K562 (cell line): ENCODE measurements around the gene PPP1R15A. TPM values are rescaled to one million over a fixed set of nuclear protein-coding genes. Genes with fewer than 3 reads are reported as not detected.
"Not testable (repeated sequence)": the region's sequence is repeated elsewhere in the genome, so short reads cannot be mapped to it uniquely, and the experiment has no call there.

Source experiments
- ATAC-seq: fragments of 200-7000 bp; cut with Tn5 transposase; 3 replicates; pipeline ENCODE4 v1.9.1; 2020; ENCODE audit warnings: moderate library complexity
- BruUV-seq: library from RNA; stranded (reverse); fragments of 400-500 nt; replicated peaks from 2 replicates; lab custom pipeline; 2021; lab: Mats Ljungman, UMichigan
- CTCF ChIA-PET: fragments of 300-600 bp; formaldehyde crosslinking; extraction: SDS; loops from one replicate; lab custom pipeline; 2021; ENCODE audit warnings: low intra/inter-chr PET ratio; lab: Yijun Ruan, JAX
- POLR2A ChIA-PET: fragments of 300-600, 350-650 bp; sonication (Branson Sonifier 250); formaldehyde crosslinking; extraction: SDS; loops from one replicate; lab custom pipeline; 2021; ENCODE audit warnings: antibody characterized with exemption, inconsistent platforms; lab: Yijun Ruan, JAX
- DNase-seq, 4 experiments: peaks; one replicate each; pipeline versions ENCODE4 v3.0.0 to v3.0.0-alpha.2; 2011 to 2018; ENCODE audit warnings: low spot score in 3 of 4, mixed read lengths in 3 of 4; ENCODE audit errors: extremely low read depth in 1 of 4
- FAIRE-seq: peaks from 2 replicates; lab custom pipeline; 2011; peaks lifted over from hg19 to GRCh38; lab: Jason Lieb, UNC
- H2AFZ ChIP-seq: 2 replicates; pipeline ENCODE4 v1.6.0; 2011; ENCODE audit warnings: low read depth, low read length, control low read depth, inconsistent platforms
- H3K27ac ChIP-seq: fragments of 200-600 bp; 3 replicates; pipeline ENCODE4 v1.8.0; 2011; ENCODE audit warnings: low read depth, mild to moderate bottlenecking, control low read depth, inconsistent platforms, low read length, moderate library complexity, mixed read lengths; ENCODE audit errors: extremely low read depth
- H3K27me3 ChIP-seq, 2 experiments: fragments of 300-600 bp in 1 of 2; 2 replicates in 1 of 2; 3 replicates in 1 of 2; pipeline versions ENCODE4 v1.6.0 to v1.8.0; 2011; ENCODE audit warnings: inconsistent platforms in 2 of 2, low read length in 2 of 2, mild to moderate bottlenecking in 1 of 2, mixed read lengths in 1 of 2, moderate library complexity in 1 of 2; ENCODE audit not compliant: control insufficient read depth in 2 of 2, insufficient read depth in 2 of 2
- H3K36me3 ChIP-seq: fragments of 300-600 bp; 3 replicates; pipeline ENCODE4 v1.8.0; 2011; ENCODE audit warnings: mild to moderate bottlenecking, low read length, inconsistent platforms; ENCODE audit not compliant: control insufficient read depth, insufficient read depth
- H3K4me1 ChIP-seq, 2 experiments: fragments of 200-600 bp in 1 of 2; replicated peaks in 1 of 2; 2 replicates in 1 of 2; 3 replicates in 1 of 2; pipeline versions ENCODE4 v1.5.1 to v1.8.0; 2011; ENCODE audit warnings: inconsistent platforms in 2 of 2, low read length in 2 of 2, mild to moderate bottlenecking in 1 of 2, mixed read lengths in 1 of 2, moderate library complexity in 1 of 2; ENCODE audit not compliant: control insufficient read depth in 2 of 2, insufficient read depth in 2 of 2
- H3K4me2 ChIP-seq: 2 replicates; pipeline ENCODE4 v1.6.1; 2011; ENCODE audit warnings: low read length, control low read depth, inconsistent platforms, mixed read lengths; ENCODE audit not compliant: insufficient read depth
- H3K4me3 ChIP-seq: fragments of 200-600 bp; sonication (generic), shearing (Covaris generic); 2 replicates; pipeline ENCODE4 v1.5.1; 2016; ENCODE audit warnings: control low read depth, inconsistent platforms
- H3K79me2 ChIP-seq: fragments of 200-600 bp; 3 replicates; pipeline ENCODE4 v1.8.0; 2011; ENCODE audit warnings: low read length, inconsistent platforms; ENCODE audit not compliant: control insufficient read depth, insufficient read depth
- H3K9ac ChIP-seq, 2 experiments: 2 replicates each; pipeline versions ENCODE4 v1.6.0 to v1.6.1; 2011; ENCODE audit warnings: low read depth in 2 of 2, low read length in 2 of 2, control low read depth in 1 of 2, inconsistent platforms in 1 of 2, mild to moderate bottlenecking in 1 of 2, mixed read lengths in 1 of 2; ENCODE audit not compliant: insufficient read depth in 1 of 2
- H3K9me1 ChIP-seq: one replicate; pipeline ENCODE4 v1.6.0; 2011; ENCODE audit warnings: inconsistent platforms, mild to moderate bottlenecking, low read length, moderate library complexity; ENCODE audit not compliant: control insufficient read depth, insufficient read depth
- H3K9me3 ChIP-seq: replicated peaks from 2 replicates; pipeline ENCODE4 v1.5.1; 2011; ENCODE audit warnings: low read depth, low read length, inconsistent platforms; ENCODE audit not compliant: control insufficient read depth, insufficient read depth
- H4K20me1 ChIP-seq: replicated peaks from 2 replicates; pipeline ENCODE4 v1.6.1; 2011; ENCODE audit warnings: low read length, inconsistent platforms, mixed read lengths; ENCODE audit not compliant: control insufficient read depth, insufficient read depth
- L3MBTL2 ChIP-seq: fragments of 450-650 bp; IDR thresholded peaks from 2 replicates; pipeline ENCODE4 v1.6.1; 2016; ENCODE audit warnings: mild to moderate bottlenecking, moderate library complexity
- NR1H2 ChIP-seq: sonication (generic); formaldehyde crosslinking; IDR thresholded peaks from 2 replicates; pipeline ENCODE4 v1.4.0; 2020; ENCODE audit warnings: mild to moderate bottlenecking, missing genetic modification reagents
- WGBS: fragments of 100-300 bp; shearing (Covaris generic); methylation state at CpG from one replicate; pipeline ENCODE4 v1.1.6; 2016; ENCODE audit warnings: low coverage, mixed read lengths; ENCODE audit not compliant: insufficient coverage; ENCODE audit errors: missing lambda C conversion rate; 5-methylcytosine and 5-hydroxymethylcytosine counted together
- in situ Hi-C: fragments of 300-500 bp; cut with MboI; formaldehyde crosslinking; loops from 4 replicates; pipeline ENCODE4 v1.15.0; 2018; ENCODE audit warnings: inconsistent platforms, mixed read lengths
- intact Hi-C: fragments of 100-400 bp; cut with micrococcal nuclease; formaldehyde crosslinking; loops from 2 replicates; pipeline ENCODE4 v1.14.2; 2022
- polyA plus RNA-seq, 8 experiments: library from polyadenylated mRNA; depleted of rRNA in 4 of 8; stranded (reverse) in 5 of 8; unstranded in 3 of 8; fragments of >200 nt; fragmentation: Nextera tagmentation in 2 of 8; fragmentation: Illumina TruSeq in 1 of 8; extraction: Ambion mirVana in 2 of 8; extraction: Trizol in 1 of 8; gene quantifications; 2 replicates each; pipeline versions ENCODE4 v1.2.1 to v1.2.3, GENCODE V29; 2011 to 2014; ENCODE audit warnings: inconsistent platforms in 1 of 8, missing spikeins in 1 of 8
- total RNA-seq, 7 experiments: library from RNA; depleted of rRNA in 6 of 7; stranded (reverse); fragments of >200 nt in 6 of 7; fragmentation: Illumina TruSeq in 2 of 7; extraction: Trizol in 2 of 7; gene quantifications; 2 replicates each; pipeline versions ENCODE4 v1.2.1 to v1.2.3, GENCODE V29; 2011 to 2021; ENCODE audit warnings: low replicate concordance in 1 of 7
- TF ChIP-seq, protein P1 (sequence below): fragments of 450-650 bp; IDR thresholded peaks from 2 replicates; pipeline ENCODE4 v1.6.1; 2017; ENCODE audit warnings: antibody characterized with exemption, mild to moderate bottlenecking
- TF ChIP-seq, protein P2 (sequence below): fragments of 450-650 bp; IDR thresholded peaks from 2 replicates; pipeline ENCODE4 v1.6.1; 2016; ENCODE audit warnings: mild to moderate bottlenecking, moderate library complexity

PPP1R15A gene
- total and polyA plus RNA-seq, 9 of the 15 experiments (the other 6 are each of a cell fraction or from before 2014, with no cell fraction given): 0.42 to 73.7 (median 44.0) TPM

DNA sequence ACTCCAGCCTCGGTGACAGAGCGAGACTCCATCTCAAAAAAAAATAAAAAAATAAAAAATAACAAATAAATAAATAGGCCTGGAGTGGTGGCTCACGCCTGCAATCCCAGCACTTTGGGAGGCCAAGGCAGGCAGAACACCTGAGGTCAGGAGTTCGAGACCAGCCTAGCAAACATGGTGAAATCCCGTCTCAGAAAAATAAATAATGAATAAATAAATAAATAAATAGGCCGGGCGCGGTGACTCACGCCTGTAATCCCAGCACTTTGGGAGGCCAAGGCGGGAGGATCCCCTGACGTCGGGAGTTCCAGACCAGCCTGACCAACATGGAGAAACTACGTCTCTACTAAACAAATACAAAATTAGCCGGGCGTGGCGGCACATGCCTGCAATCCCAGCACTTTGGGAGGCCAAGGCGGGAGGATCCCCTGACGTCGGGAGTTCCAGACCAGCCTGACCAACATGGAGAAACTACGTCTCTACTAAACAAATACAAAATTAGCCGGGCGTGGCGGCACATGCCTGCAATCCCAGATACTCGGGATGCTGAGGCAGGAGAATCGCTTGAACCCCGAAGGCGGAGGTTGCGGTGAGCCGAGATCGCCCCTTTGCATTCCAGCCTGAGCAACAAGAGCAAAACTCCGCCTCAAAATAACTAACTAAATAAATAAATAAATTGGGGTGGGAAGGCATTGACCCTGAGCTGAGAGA is 595 bp upstream of the PPP1R15A start:
- Histone ChIP-seq H4K20me1 (peaks cover 37% of the 10 kb centered on the region), H3K4me1 (peaks cover 29 to 47% of the 10 kb centered on the region in 2 experiments), H3K9ac (peak overlapping the region in 1 of 2 experiments; percentile 92; a peak in 2 of 4 replicates), H3K4me2 (peak overlapping the region; percentile 95; the same call in 1 of the 2 replicates), H3K27ac (peak overlapping the region; percentile 51; the same call in 2 of the 3 replicates), H3K79me2 (peaks cover 45% of the 10 kb centered on the region), H2AFZ (peak overlapping the region; percentile 73), H3K36me3 (peaks cover 33% of the 10 kb centered on the region)
- FAIRE-seq, H3K9me3 ChIP-seq, ATAC-seq, H3K27me3 ChIP-seq, H3K4me3 ChIP-seq, DNase-seq, CTCF ChIA-PET, BruUV-seq, H3K9me1 ChIP-seq: not testable (repeated sequence)
- TF ChIP-seq NR1H2 (CRISPR knock-in tag): 0 out of 2 replicates have a peak, but pooled peaks have one; percentile 3
- peak; percentile 38; the same call in 1 of the 2 replicates for TF ChIP-seq L3MBTL2
- TF ChIP-seq, protein P1, sequence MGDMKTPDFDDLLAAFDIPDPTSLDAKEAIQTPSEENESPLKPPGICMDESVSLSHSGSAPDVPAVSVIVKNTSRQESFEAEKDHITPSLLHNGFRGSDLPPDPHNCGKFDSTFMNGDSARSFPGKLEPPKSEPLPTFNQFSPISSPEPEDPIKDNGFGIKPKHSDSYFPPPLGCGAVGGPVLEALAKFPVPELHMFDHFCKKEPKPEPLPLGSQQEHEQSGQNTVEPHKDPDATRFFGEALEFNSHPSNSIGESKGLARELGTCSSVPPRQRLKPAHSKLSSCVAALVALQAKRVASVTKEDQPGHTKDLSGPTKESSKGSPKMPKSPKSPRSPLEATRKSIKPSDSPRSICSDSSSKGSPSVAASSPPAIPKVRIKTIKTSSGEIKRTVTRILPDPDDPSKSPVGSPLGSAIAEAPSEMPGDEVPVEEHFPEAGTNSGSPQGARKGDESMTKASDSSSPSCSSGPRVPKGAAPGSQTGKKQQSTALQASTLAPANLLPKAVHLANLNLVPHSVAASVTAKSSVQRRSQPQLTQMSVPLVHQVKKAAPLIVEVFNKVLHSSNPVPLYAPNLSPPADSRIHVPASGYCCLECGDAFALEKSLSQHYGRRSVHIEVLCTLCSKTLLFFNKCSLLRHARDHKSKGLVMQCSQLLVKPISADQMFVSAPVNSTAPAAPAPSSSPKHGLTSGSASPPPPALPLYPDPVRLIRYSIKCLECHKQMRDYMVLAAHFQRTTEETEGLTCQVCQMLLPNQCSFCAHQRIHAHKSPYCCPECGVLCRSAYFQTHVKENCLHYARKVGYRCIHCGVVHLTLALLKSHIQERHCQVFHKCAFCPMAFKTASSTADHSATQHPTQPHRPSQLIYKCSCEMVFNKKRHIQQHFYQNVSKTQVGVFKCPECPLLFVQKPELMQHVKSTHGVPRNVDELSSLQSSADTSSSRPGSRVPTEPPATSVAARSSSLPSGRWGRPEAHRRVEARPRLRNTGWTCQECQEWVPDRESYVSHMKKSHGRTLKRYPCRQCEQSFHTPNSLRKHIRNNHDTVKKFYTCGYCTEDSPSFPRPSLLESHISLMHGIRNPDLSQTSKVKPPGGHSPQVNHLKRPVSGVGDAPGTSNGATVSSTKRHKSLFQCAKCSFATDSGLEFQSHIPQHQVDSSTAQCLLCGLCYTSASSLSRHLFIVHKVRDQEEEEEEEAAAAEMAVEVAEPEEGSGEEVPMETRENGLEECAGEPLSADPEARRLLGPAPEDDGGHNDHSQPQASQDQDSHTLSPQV: 0 out of 2 replicates have a peak, but pooled peaks have one; percentile 52
- TF ChIP-seq, protein P2, sequence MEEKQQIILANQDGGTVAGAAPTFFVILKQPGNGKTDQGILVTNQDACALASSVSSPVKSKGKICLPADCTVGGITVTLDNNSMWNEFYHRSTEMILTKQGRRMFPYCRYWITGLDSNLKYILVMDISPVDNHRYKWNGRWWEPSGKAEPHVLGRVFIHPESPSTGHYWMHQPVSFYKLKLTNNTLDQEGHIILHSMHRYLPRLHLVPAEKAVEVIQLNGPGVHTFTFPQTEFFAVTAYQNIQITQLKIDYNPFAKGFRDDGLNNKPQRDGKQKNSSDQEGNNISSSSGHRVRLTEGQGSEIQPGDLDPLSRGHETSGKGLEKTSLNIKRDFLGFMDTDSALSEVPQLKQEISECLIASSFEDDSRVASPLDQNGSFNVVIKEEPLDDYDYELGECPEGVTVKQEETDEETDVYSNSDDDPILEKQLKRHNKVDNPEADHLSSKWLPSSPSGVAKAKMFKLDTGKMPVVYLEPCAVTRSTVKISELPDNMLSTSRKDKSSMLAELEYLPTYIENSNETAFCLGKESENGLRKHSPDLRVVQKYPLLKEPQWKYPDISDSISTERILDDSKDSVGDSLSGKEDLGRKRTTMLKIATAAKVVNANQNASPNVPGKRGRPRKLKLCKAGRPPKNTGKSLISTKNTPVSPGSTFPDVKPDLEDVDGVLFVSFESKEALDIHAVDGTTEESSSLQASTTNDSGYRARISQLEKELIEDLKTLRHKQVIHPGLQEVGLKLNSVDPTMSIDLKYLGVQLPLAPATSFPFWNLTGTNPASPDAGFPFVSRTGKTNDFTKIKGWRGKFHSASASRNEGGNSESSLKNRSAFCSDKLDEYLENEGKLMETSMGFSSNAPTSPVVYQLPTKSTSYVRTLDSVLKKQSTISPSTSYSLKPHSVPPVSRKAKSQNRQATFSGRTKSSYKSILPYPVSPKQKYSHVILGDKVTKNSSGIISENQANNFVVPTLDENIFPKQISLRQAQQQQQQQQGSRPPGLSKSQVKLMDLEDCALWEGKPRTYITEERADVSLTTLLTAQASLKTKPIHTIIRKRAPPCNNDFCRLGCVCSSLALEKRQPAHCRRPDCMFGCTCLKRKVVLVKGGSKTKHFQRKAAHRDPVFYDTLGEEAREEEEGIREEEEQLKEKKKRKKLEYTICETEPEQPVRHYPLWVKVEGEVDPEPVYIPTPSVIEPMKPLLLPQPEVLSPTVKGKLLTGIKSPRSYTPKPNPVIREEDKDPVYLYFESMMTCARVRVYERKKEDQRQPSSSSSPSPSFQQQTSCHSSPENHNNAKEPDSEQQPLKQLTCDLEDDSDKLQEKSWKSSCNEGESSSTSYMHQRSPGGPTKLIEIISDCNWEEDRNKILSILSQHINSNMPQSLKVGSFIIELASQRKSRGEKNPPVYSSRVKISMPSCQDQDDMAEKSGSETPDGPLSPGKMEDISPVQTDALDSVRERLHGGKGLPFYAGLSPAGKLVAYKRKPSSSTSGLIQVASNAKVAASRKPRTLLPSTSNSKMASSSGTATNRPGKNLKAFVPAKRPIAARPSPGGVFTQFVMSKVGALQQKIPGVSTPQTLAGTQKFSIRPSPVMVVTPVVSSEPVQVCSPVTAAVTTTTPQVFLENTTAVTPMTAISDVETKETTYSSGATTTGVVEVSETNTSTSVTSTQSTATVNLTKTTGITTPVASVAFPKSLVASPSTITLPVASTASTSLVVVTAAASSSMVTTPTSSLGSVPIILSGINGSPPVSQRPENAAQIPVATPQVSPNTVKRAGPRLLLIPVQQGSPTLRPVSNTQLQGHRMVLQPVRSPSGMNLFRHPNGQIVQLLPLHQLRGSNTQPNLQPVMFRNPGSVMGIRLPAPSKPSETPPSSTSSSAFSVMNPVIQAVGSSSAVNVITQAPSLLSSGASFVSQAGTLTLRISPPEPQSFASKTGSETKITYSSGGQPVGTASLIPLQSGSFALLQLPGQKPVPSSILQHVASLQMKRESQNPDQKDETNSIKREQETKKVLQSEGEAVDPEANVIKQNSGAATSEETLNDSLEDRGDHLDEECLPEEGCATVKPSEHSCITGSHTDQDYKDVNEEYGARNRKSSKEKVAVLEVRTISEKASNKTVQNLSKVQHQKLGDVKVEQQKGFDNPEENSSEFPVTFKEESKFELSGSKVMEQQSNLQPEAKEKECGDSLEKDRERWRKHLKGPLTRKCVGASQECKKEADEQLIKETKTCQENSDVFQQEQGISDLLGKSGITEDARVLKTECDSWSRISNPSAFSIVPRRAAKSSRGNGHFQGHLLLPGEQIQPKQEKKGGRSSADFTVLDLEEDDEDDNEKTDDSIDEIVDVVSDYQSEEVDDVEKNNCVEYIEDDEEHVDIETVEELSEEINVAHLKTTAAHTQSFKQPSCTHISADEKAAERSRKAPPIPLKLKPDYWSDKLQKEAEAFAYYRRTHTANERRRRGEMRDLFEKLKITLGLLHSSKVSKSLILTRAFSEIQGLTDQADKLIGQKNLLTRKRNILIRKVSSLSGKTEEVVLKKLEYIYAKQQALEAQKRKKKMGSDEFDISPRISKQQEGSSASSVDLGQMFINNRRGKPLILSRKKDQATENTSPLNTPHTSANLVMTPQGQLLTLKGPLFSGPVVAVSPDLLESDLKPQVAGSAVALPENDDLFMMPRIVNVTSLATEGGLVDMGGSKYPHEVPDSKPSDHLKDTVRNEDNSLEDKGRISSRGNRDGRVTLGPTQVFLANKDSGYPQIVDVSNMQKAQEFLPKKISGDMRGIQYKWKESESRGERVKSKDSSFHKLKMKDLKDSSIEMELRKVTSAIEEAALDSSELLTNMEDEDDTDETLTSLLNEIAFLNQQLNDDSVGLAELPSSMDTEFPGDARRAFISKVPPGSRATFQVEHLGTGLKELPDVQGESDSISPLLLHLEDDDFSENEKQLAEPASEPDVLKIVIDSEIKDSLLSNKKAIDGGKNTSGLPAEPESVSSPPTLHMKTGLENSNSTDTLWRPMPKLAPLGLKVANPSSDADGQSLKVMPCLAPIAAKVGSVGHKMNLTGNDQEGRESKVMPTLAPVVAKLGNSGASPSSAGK: peak; percentile 63; the same call in 1 of the 2 replicates
- in situ Hi-C loops (loop anchor here (10.0 kb wide), 1 partner anchor 93 kb away; the partner anchor contains the start of gene FTL), intact Hi-C loops (loop anchor here (2.0 kb wide), 1 partner anchor 29 kb away; the partner anchor contains the start of gene NUCB1)
- POLR2A ChIA-PET: interaction anchor here (0.6 to 12.2 kb wide), 32 partner anchors 7 to 658 kb away, joined by 3 to 439 read pairs (median 4); partner anchors contain the start of genes BAX, FTL, NUCB1 and TULP2
- WGBS: 54% methylated on average over 27 of the region's 31 CpGs
